DOHH2 (cell line): ENCODE results near the gene SEMA6C.

ENCODE experiments used
- H3F3A ChIP-seq: fragments of 200-600 bp; sonication (generic), shearing (Covaris generic); 2 replicates; pipeline ENCODE4 v1.6.0; 2016; ENCODE audit warnings: antibody characterized with exemption, mild to moderate bottlenecking; ENCODE audit not compliant: control insufficient read depth, insufficient read depth
- H3K27ac ChIP-seq: fragments of 200-600 bp; sonication (generic); 2 replicates; pipeline ENCODE4 v1.5.1; 2014; ENCODE audit warnings: low read depth, mild to moderate bottlenecking, low read length, moderate library complexity
- H3K27me3 ChIP-seq: fragments of 200-600 bp; sonication (generic); 2 replicates; pipeline ENCODE4 v1.6.1; 2014; ENCODE audit warnings: mild to moderate bottlenecking, low read length, mixed read lengths; ENCODE audit not compliant: control insufficient read depth
- H3K36me3 ChIP-seq: fragments of 200-600 bp; sonication (generic); 2 replicates; pipeline ENCODE4 v1.6.1; 2014; ENCODE audit warnings: mild to moderate bottlenecking, low read length, moderate library complexity, mixed read lengths; ENCODE audit not compliant: control insufficient read depth
- H3K4me1 ChIP-seq: fragments of 200-600 bp; sonication (generic); 2 replicates; pipeline ENCODE4 v1.6.1; 2014; ENCODE audit warnings: mild to moderate bottlenecking, low read length, mixed read lengths; ENCODE audit not compliant: control insufficient read depth
- H3K4me2 ChIP-seq: fragments of 200-600 bp; sonication (generic); 2 replicates; pipeline ENCODE4 v1.6.0; 2014; ENCODE audit warnings: mild to moderate bottlenecking, low read length, moderate library complexity
- H3K4me3 ChIP-seq: fragments of 200-600 bp; sonication (generic); 2 replicates; pipeline ENCODE4 v1.5.1; 2014; ENCODE audit warnings: mild to moderate bottlenecking, low read length, mixed read lengths
- H3K79me2 ChIP-seq: fragments of 200-600 bp; sonication (generic); 2 replicates; pipeline ENCODE4 v1.6.1; 2014; ENCODE audit warnings: mild to moderate bottlenecking, low read length, mixed read lengths; ENCODE audit not compliant: control insufficient read depth
- H3K9me2 ChIP-seq: fragments of 200-600 bp; sonication (generic); replicated peaks from 2 replicates; pipeline ENCODE4 v1.6.1; 2014; ENCODE audit warnings: mild to moderate bottlenecking, low read length, mixed read lengths; ENCODE audit not compliant: control insufficient read depth
- H3K9me3 ChIP-seq: fragments of 200-600 bp; sonication (generic); 2 replicates; pipeline ENCODE4 v1.6.1; 2014; ENCODE audit warnings: antibody characterized with exemption, low read length, mixed read lengths; ENCODE audit not compliant: control insufficient read depth, insufficient read depth
- H4K20me1 ChIP-seq: fragments of 200-600 bp; sonication (generic); 2 replicates; pipeline ENCODE4 v1.6.0; 2014; ENCODE audit warnings: low read depth, mild to moderate bottlenecking, antibody characterized with exemption, low read length, moderate library complexity; ENCODE audit not compliant: control insufficient read depth, insufficient read depth
- CTCF ChIP-seq: fragments of 200-600 bp; sonication (generic); IDR thresholded peaks from one replicate; pipeline ENCODE4 v1.5.1; 2014; ENCODE audit warnings: antibody characterized with exemption, mild to moderate bottlenecking, low read depth, low read length; ENCODE audit not compliant: poor library complexity, severe bottlenecking
- EZH2phosphoT487 ChIP-seq: fragments of 200-600 bp; sonication (generic); IDR thresholded peaks from 2 replicates; pipeline ENCODE4 v1.6.1; 2017; ENCODE audit warnings: borderline replicate concordance, mild to moderate bottlenecking, antibody characterized with exemption, low read length, moderate library complexity, mixed read lengths

SEMA6C gene

GRCh38 chr1:151147665-151148064 lies 1.2 kb upstream of the SEMA6C start:
- H3K27ac ChIP-seq = no peak overlapping the region
- TF ChIP-seq EZH2phosphoT487 (no peak), CTCF (no peak)

GRCh38 chr1:151147132-151147503 lies 687 bp upstream of the SEMA6C start:
- H3K4me1 ChIP-seq = peaks cover 51% of the 10 kb centered on the region
- H4K20me1 ChIP-seq = no peaks in the 10 kb centered on the region
- H3K79me2 ChIP-seq = no peaks in the 10 kb centered on the region
- no peak overlapping the region for H3K27ac ChIP-seq
- peak overlapping the region; percentile 91 for H3K4me2 ChIP-seq
- TF ChIP-seq EZH2phosphoT487 (no peak), CTCF (no peak)
- no peaks in the 10 kb centered on the region for H3K27me3 ChIP-seq
- no peaks in the 10 kb centered on the region for H3K9me3 ChIP-seq
- H3F3A ChIP-seq = 0 out of 2 replicates have a peak, but pooled peaks cover 2% of the 10 kb centered on the region
- peak overlapping the region; percentile 73 for H3K4me3 ChIP-seq
- H3K36me3 ChIP-seq = no peaks in the 10 kb centered on the region
- no peaks in the 10 kb centered on the region for H3K9me2 ChIP-seq

More at GRCh38 chr1:151147665-151148064, 1.2 kb upstream of the SEMA6C start:
- peaks cover 46% of the 10 kb centered on the region for H3K4me1 ChIP-seq
- no peaks in the 10 kb centered on the region for H4K20me1 ChIP-seq
- 0 out of 2 replicates have a peak, but pooled peaks cover 2% of the 10 kb centered on the region for H3F3A ChIP-seq
- no peaks in the 10 kb centered on the region for H3K9me3 ChIP-seq
- H3K9me2 ChIP-seq = no peaks in the 10 kb centered on the region
- no peaks in the 10 kb centered on the region for H3K27me3 ChIP-seq
- H3K4me3 ChIP-seq = no peak overlapping the region
- peak overlapping the region; percentile 91; the same call in 1 of the 2 replicates for H3K4me2 ChIP-seq
- H3K79me2 ChIP-seq = no peaks in the 10 kb centered on the region
- H3K36me3 ChIP-seq = no peaks in the 10 kb centered on the region

GRCh38 chr1:151146072-151146411 lies 389 bp downstream of the SEMA6C start:
- no peaks in the 10 kb centered on the region for H3K9me2 ChIP-seq
- H3F3A ChIP-seq = 0 out of 2 replicates have a peak, but pooled peaks cover 2% of the 10 kb centered on the region
- H3K4me3 ChIP-seq = peak overlapping the region; percentile 73
- peak overlapping the region; percentile 91 for H3K4me2 ChIP-seq
- no peaks in the 10 kb centered on the region for H3K27me3 ChIP-seq
- H3K4me1 ChIP-seq = peaks cover 57% of the 10 kb centered on the region
- H3K79me2 ChIP-seq = no peaks in the 10 kb centered on the region
- H4K20me1 ChIP-seq = no peaks in the 10 kb centered on the region
- H3K9me3 ChIP-seq = no peaks in the 10 kb centered on the region
- no peak overlapping the region for H3K27ac ChIP-seq
- TF ChIP-seq CTCF = no peak
- TF ChIP-seq EZH2phosphoT487 = no peak
- no peaks in the 10 kb centered on the region for H3K36me3 ChIP-seq
